Gastroesophageal sphincter (tissue), 3 donors: Measurements from ENCODE around the gene SLC27A2.

ENCODE experiments used
- EP300 ChIP-seq: sonication (generic); formaldehyde crosslinking; IDR thresholded peaks from one replicate; pipeline ENCODE4 v1.6.1; 2017; ENCODE audit warnings: antibody characterized with exemption, mild to moderate bottlenecking
- TF ChIP-seq, protein P1 (sequence below), 4 experiments: fragments of 200-600 bp in 2 of 4; fragments of 450-650 bp in 2 of 4; sonication (generic) in 1 of 4; IDR thresholded peaks; one replicate each; pipeline ENCODE4 v1.5.1; 2017 to 2019; ENCODE audit warnings: antibody characterized with exemption in 4 of 4, mild to moderate bottlenecking in 2 of 4, moderate library complexity in 2 of 4

GRCh38 chr15:50280271-50280670, 98.3 kb downstream of the SLC27A2 start:
- no peak for TF ChIP-seq EP300
- TF ChIP-seq, protein P1, sequence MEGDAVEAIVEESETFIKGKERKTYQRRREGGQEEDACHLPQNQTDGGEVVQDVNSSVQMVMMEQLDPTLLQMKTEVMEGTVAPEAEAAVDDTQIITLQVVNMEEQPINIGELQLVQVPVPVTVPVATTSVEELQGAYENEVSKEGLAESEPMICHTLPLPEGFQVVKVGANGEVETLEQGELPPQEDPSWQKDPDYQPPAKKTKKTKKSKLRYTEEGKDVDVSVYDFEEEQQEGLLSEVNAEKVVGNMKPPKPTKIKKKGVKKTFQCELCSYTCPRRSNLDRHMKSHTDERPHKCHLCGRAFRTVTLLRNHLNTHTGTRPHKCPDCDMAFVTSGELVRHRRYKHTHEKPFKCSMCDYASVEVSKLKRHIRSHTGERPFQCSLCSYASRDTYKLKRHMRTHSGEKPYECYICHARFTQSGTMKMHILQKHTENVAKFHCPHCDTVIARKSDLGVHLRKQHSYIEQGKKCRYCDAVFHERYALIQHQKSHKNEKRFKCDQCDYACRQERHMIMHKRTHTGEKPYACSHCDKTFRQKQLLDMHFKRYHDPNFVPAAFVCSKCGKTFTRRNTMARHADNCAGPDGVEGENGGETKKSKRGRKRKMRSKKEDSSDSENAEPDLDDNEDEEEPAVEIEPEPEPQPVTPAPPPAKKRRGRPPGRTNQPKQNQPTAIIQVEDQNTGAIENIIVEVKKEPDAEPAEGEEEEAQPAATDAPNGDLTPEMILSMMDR (IDR thresholded peaks at IDR 0.05), result no peak
